Activated T-cell treated with anti-CD3 and anti-CD28 coated beads for 48 hours (primary cell): Measurements from ENCODE around the gene SYNDIG1L.

Source experiments
- DNase-seq: peaks from one replicate; pipeline ENCODE4 v3.0.0-alpha.2; 2020; ENCODE audit warnings: low read depth

SYNDIG1L gene

DNA sequence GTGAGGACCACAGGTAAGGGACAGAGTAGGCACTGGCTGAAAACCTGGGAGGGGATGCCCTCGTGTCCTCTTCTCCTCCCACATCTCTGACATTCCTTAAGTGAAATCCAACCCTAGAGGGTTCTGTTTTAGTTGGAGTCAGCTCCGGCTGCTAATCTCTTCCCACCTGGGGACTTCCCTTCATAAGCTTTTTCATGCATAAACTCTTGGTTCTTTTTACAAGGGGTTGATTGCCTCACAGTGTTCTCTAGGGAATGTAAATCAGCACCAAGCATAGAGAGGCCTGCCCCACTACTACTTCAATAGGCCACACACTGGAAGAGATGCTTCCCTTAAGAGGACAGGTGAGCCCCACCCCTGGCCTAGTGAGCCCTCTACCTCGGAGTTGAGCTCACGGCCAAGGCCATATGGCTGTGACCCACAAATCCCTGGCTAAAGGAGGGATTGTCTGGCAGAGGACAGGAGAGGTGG is 3.2 kb upstream of the SYNDIG1L start:
- no peak for DNase-seq

DNA sequence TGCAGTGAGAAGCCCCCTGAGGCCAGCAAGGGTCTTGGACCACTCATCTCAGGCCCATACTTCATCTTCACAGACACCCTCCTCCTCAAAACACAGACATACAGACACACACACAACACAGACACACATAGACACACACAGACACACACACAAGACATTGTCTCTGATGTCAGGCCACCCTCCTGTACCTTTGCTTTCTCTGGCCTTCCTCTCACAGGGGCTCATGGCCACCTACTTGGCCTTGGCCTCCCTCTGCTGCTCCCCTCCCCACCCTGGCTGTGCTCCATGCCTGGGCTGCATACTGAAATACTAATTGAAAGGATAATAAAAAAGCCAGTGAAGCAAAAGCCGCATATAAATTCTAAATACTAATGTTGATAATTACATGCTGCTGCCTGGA is 1.6 kb upstream of the SYNDIG1L start:
- no peak for DNase-seq

DNA sequence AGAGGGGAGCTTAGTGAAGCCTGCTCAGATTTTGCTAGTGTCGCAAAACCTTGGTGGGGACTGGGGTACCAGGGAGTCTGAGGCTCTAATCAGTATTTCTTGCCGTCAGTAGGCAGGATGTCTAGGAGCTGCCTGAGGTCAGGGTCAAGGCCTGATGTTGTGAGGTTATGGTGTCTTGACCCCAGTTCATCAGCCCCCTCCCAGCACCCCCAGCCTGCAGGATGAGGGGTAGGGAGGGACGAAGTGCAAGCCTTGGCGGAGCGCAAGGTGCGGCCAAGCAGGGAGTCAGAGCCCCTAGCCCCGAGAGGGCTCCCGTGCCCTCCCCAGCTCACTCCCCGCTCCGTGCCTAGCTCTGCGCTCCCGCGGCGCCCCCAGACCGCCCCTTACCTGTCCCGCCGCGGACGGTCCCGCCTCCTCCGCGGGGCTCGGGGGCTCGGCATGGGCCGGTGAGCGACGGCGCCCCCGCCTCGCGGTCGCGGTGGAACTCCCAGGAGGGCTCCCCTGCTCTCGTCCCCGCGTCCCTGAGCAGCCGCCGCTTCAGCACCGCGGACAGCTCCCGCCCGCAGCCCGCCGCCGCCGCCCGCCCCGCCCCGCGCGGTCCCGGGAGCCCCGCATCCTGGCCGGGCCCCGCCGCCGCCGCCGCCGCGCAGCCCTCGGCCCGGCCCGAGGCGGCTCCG is 347 bp downstream of the SYNDIG1L start:
- peak; percentile 56 for DNase-seq

DNA sequence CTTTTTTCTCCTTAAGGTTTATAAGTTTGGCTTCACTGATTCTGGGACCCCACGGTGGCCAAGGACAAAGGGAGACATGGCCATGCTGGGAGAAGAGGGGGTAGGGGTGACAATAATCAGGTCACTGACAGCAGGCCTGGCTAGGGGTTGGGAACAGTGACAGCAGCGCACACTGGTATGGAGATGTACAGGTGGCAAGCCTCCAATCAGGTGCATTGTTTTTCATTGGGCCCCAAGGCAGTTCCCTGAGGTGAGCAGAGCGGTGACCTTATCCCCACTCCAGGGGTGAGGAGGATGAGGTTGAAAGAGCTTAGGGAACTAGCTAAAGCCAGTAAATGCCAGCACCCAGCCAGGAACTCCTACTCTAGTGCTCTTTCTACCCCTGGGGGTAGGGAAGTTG is 1.4 kb downstream of the SYNDIG1L start:
- no peak for DNase-seq

DNA sequence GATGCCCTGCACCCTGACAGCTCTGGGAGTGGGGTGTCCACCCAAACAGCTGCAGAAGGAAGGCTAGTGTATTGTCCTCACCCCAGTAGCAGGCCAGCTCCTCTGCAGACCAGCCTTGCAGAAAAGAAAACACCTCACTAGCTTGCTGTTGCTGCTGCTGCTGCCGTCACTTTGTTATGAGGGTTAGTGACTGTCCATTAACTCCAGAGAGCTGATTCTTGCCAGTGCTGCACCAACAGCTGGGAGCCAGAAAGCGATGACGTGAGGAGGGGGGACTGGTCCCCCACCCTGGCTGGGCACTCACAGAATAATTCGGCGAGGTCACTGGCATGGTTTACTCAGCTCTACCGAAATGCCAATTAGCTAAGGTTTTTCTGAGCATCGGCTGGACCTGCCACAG is 2.8 kb downstream of the SYNDIG1L start:
- DNase-seq = no peak

DNA sequence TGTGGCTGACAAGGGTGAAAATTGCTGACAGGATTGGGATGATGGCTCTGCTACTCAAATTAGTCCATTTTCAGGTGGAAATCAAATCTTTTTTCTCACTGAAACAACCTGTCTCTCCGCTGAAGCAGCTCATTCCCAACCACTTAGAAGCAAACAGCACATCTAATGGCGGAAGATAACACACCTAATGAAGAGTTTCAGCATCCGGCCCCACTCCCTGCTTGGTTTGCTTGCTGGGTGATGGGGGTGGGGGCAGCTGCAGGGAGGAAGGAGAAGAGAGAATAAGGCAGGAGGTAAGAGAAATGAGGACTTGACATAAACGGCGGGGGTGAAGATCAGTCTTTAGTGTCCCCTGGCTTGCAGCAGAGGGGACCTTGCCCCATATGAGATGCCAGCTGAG is 4.0 kb downstream of the SYNDIG1L start:
- no peak for DNase-seq

DNA sequence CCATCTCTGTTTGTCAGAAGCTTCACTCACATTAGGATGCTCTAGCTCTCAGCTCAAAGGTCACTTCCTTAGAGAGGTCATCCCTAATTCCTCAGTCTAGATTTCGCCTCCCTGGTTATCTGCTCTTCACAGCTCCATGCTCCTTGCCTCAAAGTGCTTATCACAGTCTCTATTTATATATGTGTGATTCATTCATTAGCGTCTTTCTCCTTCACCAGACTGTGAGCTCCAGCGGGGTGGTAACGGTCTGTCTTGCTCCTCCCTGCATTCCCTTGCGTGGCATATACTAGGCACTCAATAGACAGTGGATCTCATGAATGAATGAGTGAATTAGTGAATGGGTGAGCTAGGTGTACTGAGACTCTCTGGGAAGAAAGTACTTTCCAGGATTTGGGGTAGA is 6.9 kb downstream of the SYNDIG1L start:
- DNase-seq = no peak

DNA sequence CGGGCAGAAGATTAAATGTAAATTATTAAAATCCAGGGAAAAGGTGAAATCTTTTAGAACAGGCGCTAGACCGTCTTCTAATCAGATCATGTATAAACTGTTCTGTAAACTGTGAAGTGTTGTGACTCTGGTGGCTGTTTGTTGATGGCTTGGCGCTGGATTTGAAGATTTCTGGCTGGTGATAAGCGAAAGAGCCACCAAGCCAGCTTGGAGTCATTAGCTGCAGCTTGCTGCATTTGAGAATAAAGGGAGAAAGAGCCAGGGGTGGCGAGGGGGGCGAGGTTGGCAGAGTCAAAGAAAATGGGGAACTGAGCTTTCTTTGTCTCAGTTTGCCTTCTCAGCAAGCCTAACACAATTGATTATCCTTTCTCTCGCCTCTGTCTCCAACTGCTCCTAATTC is 8.0 kb downstream of the SYNDIG1L start:
- no peak for DNase-seq

DNA sequence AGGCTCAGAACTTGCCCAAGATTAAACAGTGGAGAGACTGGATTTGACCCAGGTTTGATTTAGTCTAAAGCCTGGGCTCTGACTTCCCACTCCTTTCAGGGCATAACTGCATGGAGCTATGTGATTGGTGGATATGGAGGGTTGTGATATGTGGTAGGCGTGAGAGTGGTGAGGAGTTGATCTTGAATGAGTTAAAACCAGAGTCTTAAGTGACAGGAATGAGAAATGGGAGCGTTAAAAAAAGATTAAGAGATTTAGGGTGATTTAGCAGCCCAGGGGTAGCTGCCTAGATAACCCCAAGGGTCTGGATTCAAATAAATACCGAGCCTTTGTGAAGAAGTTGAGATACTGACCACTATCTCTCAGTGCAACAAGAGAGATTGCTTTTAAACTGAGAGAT is 8.4 kb downstream of the SYNDIG1L start:
- DNase-seq = no peak

DNA sequence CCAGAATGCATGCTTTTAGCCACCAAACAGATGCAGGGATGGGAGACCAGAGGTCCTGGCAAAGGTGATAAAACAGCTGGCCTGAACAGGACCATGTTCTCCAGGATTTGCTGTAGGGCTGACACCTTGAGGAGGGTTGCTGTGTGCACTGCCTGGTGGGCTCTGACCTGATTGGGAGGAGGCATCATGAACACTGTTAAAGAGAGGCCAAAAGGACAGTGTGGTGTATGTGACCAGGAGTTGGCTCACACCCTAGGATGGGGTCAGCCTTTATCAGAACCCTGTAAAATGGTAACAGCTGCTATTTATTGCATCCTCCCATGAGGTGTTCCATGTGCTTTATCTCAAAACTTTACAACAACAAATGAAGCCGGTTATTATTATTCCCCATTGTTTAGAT is 8.8 kb downstream of the SYNDIG1L start:
- DNase-seq = no peak

DNA sequence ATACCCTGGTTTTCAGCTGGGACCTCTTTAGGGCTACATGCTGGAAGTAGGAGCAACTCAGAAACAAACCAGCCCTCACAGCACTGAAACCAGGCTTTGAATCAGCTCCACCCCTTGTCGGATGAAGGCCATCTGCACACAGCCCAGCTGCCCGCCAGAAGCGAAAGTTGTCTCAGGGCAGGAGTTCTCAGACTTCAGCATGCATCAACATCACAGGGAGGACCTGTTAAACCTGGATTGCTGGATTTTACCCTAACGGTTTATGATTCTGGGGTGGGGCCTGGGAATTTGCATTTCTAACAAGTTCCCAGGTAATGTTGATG is 10.9 kb downstream of the SYNDIG1L start:
- no peak for DNase-seq

DNA sequence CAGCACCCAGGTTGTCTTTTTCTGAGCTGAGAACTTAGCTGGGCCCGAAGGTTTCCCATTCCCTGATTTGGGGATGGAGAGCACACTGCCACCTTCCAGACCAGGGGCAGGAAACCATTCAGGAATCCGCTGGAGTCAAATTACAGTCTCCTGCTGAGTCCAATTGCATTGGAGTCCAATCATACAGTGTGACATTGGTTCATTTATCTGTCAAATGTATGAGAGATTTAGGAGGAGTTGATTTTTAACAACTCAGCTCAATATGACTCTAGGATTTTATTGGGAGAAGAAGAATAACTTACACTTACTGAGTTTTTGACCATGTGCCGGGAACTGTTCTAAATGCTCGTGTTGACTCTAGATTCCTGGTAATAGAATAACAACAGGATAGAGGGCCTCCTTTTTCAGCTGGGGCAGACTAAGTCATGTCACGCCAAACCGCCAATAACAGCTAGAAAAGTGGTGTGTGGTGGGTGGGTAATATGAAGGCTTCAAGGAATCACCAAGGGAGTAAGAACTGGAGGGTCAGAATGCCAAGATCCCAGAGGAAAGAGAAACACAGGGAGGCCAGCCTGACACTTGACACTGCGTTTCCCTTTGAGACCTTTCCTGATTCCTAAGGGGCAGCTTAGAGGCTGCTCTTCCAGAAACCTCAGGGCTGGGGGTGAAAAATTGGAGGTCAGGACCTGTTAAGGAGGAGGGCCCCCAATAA is 11.5 kb downstream of the SYNDIG1L start:
- DNase-seq = no peak

DNA sequence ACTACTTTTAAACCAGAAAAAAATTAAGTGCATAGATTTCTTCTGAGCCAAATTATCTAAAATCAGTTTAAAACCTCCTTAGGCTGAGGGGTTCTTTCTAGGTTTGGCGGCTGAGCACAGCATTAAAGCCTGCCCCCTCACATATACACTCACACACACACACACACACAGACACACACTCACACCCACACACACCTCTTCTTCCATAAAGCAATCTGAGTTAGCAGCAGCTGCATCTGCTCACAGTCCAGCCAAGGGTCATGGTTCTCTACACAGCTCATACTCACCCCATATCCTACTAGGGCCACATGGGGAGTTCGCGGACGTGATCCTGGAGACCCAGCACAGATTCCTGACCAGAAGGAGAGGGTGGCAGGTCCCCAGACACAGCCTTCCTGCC is 12.4 kb downstream of the SYNDIG1L start:
- DNase-seq = no peak

DNA sequence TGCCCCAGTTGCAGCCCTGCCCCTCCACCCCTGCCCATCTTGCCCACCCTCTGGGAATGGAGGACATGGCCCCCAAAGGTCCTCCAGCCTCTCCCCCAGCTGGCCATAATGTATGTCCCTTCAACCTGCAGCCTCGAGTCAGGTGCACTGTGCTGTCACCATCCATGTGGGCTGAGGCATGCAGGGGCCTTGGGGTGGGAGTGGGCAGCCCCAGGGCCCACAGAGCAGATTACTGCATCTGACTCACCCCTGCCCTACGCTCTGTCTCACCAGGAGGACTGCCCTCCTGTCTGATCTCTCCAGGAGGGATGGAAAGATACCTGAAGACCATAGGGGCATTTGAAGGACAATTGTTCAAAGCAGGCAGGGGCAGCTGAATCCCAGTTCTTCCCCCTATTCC is 13.3 kb downstream of the SYNDIG1L start:
- DNase-seq = no peak

DNA sequence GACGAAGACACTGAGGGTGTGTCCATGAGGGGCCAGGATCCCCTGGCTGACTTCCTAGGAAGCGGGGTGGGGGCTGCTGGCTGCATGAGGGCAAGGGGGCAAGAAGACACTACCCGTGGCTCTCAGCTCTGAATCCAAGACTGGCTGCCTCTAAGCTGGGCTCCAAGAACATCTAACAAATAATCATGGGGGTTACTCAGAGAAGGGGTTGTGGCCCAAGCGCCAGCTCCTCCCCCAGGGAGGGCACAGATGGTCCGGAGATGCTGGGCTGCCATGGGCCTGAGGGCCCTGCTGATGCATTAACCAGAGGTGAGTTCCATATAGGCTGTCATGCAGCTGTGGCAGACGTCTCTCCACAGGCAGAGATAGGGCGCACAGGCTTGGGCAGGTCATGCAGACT is 14.3 kb downstream of the SYNDIG1L start:
- DNase-seq = no peak

DNA sequence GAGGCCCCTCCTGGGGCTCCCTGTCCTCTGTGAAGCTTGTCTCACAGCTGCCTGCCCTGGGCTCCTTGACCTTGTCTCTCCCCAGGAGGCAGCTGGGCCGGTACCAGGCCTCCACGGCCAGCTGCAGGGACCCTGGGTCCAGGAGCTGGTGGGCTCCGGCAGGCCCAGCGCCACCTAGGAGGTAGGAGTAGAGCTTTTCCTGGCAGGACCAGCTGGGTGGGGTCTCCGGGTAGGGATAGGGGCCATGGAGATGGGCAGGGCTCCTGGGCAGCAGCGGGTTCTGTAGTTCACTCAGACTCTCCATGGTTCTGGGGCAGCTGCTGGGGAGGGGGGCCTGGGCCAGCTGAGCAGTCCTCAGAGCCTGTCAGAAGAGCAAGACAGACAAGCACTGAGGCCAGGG is 16.6 kb downstream of the SYNDIG1L start:
- no peak for DNase-seq

DNA sequence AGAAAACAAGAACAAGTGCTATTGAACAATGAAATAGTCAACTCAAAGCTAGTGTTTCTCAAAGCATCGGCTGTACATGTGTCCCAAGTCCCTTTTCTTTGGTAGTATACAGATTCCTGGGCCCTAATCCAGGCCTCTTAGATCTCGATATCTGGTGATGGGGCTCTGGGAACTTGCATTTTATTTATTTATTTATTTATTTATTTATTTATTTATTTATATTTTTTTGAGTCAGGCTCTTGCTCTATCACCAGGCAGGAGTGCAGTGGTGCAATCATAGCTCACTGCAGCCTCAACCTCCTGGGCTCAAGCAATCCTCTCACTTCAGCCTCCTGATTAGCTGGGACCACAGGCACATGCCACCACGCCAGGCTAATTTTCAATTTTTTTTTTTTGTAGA is 17.1 kb downstream of the SYNDIG1L start:
- DNase-seq = no peak

DNA sequence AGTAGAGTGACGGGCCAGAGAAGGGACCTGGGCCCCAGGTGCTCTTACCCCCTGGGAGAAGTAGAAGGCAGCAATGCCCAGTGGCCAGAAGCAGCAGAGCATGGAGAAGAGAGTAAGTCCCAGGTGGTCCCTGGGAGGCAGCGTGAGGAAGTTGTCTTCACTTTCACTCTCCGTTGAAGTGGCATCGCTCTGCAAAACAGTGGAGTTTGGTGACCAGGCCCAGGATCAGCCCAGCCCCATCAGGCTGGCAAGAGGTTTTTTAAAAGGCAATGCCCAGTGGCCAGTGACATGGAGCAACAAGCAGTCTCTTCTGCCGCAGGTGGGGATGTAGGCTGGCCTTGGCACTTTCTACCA is 18.2 kb downstream of the SYNDIG1L start:
- DNase-seq = no peak

DNA sequence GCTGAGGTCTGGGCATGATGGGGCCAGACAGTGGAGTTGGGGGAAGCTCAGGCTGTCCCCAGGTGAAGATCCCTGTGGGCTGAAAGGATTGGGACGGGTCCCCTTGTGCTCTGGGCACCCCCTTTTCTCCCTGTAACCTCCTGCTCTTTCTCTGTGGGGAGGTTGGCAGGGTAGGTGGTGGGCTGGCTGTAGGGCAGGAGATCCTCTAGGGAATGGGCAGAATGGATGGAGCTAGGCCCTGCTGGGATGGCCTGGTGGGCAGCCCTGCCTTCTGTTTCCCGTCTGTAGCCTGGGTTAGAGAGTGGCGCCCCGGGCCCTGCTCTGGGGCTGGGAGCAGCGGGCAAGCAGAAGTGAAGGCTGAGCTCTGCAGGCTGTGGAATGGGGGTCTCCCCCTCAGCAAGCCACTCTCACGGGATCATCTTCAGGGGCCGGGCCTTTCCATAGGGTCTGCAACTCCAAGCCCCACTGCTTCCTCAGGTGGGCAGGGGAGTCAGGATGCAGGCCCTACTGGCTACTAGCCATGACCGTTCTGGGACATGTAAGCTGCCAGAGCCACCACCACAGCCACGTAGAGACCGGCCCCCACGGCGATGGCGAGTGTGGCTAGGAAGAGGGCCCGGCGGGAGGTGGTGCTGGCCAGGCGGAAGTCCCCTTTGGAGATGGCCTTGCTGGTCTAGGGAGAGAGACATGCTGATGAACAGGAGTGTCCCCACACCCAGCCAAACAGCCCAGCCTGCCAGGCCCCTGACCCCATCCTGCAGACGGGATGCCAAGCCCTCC is 18.8 kb downstream of the SYNDIG1L start:
- no peak for DNase-seq

DNA sequence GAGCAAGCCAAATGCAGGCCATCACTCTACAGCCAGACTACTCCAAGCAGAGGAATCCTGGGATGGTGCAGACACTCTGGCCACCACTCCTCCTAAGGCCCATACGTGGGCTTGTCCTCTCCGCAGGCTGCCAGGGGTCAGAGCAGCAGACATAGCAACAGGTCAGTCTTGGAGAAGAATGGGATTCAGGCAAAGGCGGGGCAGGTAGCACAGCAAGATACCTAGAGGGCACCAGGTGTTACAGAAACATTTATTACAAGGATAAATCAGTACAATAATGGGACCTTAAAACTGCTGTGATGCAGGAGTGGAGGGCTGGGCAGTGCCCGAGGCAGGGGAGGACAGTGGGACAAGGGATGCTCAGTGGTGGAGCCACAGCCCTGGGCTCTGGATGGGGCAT is 20.3 kb downstream of the SYNDIG1L start:
- no peak for DNase-seq

DNA sequence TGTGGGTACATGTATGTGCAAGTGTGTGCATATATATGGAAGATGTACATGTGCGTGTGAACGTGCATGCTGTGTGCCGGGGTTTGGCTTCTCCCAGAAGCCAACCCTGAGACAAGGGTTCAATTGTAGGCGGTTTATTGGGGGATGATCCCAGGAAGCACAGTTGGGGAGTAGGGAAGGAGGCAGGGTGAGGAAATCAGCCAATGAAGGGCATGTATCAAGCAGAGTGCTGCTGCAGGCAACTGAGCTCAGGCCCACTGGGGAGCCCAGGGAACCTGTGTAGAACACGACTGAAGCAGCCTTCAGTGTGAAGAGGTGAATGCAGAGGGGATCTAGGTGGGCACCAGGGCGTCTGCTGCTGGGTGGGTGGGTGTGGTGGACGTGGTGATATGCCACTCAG is 21.6 kb downstream of the SYNDIG1L start:
- no peak for DNase-seq

DNA sequence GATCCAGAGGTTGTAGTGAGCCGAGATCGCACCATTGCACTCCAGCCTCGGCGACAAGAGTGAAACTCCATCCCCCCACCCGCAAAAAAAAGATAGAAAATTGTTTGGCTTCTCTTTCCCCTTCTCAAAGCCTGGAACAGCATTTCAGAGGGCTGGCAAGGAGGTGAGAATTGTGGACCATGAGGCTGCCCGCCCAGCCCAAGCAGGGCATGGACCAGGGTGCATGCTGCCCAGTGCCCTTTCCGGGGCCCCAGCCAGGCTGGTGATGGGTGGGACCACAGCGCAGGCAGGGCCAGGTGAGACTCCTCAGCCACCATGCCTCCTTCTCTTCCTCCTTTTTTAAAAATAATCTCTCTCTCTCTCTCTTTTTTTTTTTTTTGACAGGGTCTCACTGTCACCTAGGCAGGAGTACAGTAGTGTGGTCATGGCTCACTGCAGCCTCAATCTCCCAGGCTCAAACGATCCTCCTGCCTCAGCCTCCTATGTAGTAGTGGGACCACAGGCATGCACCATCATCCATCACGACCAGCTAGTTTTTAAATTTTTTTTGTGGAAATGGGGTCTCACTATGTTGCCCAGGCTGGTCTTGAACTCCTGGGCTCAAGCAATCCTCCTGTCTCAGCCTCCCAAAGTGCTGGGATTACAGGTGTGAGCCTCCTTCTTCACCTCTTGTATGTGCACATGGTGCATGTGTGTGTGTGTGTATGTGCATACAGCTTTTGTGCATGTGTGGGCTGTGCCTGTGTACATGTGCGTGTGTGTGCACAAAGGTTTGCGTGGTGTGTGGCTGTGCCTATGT is 22.2 kb downstream of the SYNDIG1L start:
- no peak for DNase-seq
